SK-N-SH treated with all-trans-retinoic acid at 6 μM for 48 hours (cell line): ENCODE data around the gene SIGLEC10.
A peak's percentile ranks its signal among the peaks of the same experiment; 100 is the strongest.
"Not testable (repeated sequence)": the region's sequence is repeated elsewhere in the genome, so short reads cannot be mapped to it uniquely, and the experiment has no call there.

Source experiments
- ATAC-seq: fragments of 200-7000 bp; cut with Tn5 transposase; 3 replicates; pipeline ENCODE4 v1.9.1; 2020; ENCODE audit warnings: mild to moderate bottlenecking, moderate library complexity
- ARNTL ChIP-seq: fragments of 450-650 bp; formaldehyde crosslinking; IDR thresholded peaks from 2 replicates; pipeline ENCODE4 v1.5.0; 2020; ENCODE audit warnings: low read depth, mild to moderate bottlenecking, moderate library complexity, borderline replicate concordance
- BACH2 ChIP-seq: fragments of 250-450 bp; sonication (Bioruptor Pico); IDR thresholded peaks from 2 replicates; pipeline ENCODE4 v1.9.0; 2021; ENCODE audit warnings: mild to moderate bottlenecking, borderline replicate concordance
- CREB5 ChIP-seq: fragments of 250-450 bp; sonication (Bioruptor Pico); IDR thresholded peaks from 2 replicates; pipeline ENCODE4 v1.5.1; 2020; ENCODE audit warnings: low read depth, mild to moderate bottlenecking, moderate library complexity
- CSDC2 ChIP-seq: fragments of 250-450 bp; sonication (Bioruptor Pico); IDR thresholded peaks from 2 replicates; pipeline ENCODE4 v1.5.0; 2020; ENCODE audit warnings: mild to moderate bottlenecking, moderate library complexity
- CSRNP3 ChIP-seq: fragments of 250-450 bp; sonication (Bioruptor Pico); IDR thresholded peaks from 2 replicates; pipeline ENCODE4 v1.5.1; 2021; ENCODE audit warnings: mild to moderate bottlenecking, moderate library complexity
- ESRRG ChIP-seq: fragments of 250-450 bp; sonication (Bioruptor Pico); IDR thresholded peaks from 2 replicates; pipeline ENCODE4 v1.6.1; 2021; ENCODE audit warnings: mild to moderate bottlenecking
- GLIS3 ChIP-seq: fragments of 250-450 bp; sonication (Bioruptor Pico); IDR thresholded peaks from 2 replicates; pipeline ENCODE4 v1.5.0; 2020; ENCODE audit warnings: mild to moderate bottlenecking, moderate library complexity
- ISL1 ChIP-seq: fragments of 250-450 bp; sonication (Bioruptor Pico); IDR thresholded peaks from 2 replicates; pipeline ENCODE4 v2.1.2; 2022; ENCODE audit warnings: mild to moderate bottlenecking, moderate library complexity
- OSR1 ChIP-seq: fragments of 250-450 bp; sonication (Bioruptor Pico); IDR thresholded peaks from 2 replicates; pipeline ENCODE4 v1.8.0; 2022; ENCODE audit warnings: moderate library complexity, mild to moderate bottlenecking, inconsistent platforms
- PATZ1 ChIP-seq: fragments of 250-450 bp; sonication (Bioruptor Pico); IDR thresholded peaks from 2 replicates; pipeline ENCODE4 v1.8.0; 2020; ENCODE audit warnings: mild to moderate bottlenecking, moderate library complexity, borderline replicate concordance
- POU6F1 ChIP-seq: fragments of 250-450 bp; sonication (Bioruptor Pico); IDR thresholded peaks from 2 replicates; pipeline ENCODE4 v1.8.0; 2021; ENCODE audit warnings: low read depth, mild to moderate bottlenecking, moderate library complexity, borderline replicate concordance
- PPARA ChIP-seq: fragments of 250-450 bp; sonication (Bioruptor Pico); IDR thresholded peaks from 2 replicates; pipeline ENCODE4 v1.5.0; 2020; ENCODE audit warnings: mild to moderate bottlenecking, borderline replicate concordance
- SNAI2 ChIP-seq: fragments of 250-450 bp; sonication (Bioruptor Pico); IDR thresholded peaks from 2 replicates; pipeline ENCODE4 v1.5.0; 2020; ENCODE audit warnings: mild to moderate bottlenecking, moderate library complexity
- TCF4 ChIP-seq: fragments of 250-450 bp; sonication (Bioruptor Pico); IDR thresholded peaks from 2 replicates; pipeline ENCODE4 v1.8.0; 2021; ENCODE audit warnings: mild to moderate bottlenecking, moderate library complexity, borderline replicate concordance
- TOX ChIP-seq: fragments of 250-450 bp; sonication (Bioruptor Pico); IDR thresholded peaks from 2 replicates; pipeline ENCODE4 v1.8.0; 2021; ENCODE audit warnings: mild to moderate bottlenecking, moderate library complexity, borderline replicate concordance
- TSHZ2 ChIP-seq: fragments of 250-450 bp; sonication (Bioruptor Pico); IDR thresholded peaks from 2 replicates; pipeline ENCODE4 v1.5.0; 2020; ENCODE audit warnings: mild to moderate bottlenecking, moderate library complexity
- ZC3H10 ChIP-seq: fragments of 250-450 bp; sonication (Bioruptor Pico); IDR thresholded peaks from 2 replicates; pipeline ENCODE4 v1.5.1; 2021; ENCODE audit warnings: mild to moderate bottlenecking, moderate library complexity
- ZFP3 ChIP-seq: fragments of 250-450 bp; sonication (Bioruptor Pico); IDR thresholded peaks from 2 replicates; pipeline ENCODE4 v1.5.0; 2020; ENCODE audit warnings: mild to moderate bottlenecking, moderate library complexity
- ZFP30 ChIP-seq: fragments of 450-650 bp; formaldehyde crosslinking; IDR thresholded peaks from 2 replicates; pipeline ENCODE4 v1.5.0; 2022; ENCODE audit warnings: mild to moderate bottlenecking, moderate library complexity
- ZNF565 ChIP-seq: fragments of 450-650 bp; formaldehyde crosslinking; conservative IDR thresholded peaks from 2 replicates; pipeline ENCODE4 v1.5.0; 2020; ENCODE audit warnings: low read depth, mild to moderate bottlenecking, moderate library complexity
- ZNF70 ChIP-seq: fragments of 450-650 bp; formaldehyde crosslinking; IDR thresholded peaks from 2 replicates; pipeline ENCODE4 v1.5.0; 2020; ENCODE audit warnings: mild to moderate bottlenecking, moderate library complexity
- ZNF8 ChIP-seq: fragments of 450-650 bp; formaldehyde crosslinking; IDR thresholded peaks from 2 replicates; pipeline ENCODE4 v1.5.0; 2020; ENCODE audit warnings: mild to moderate bottlenecking, moderate library complexity

SIGLEC10 gene

GRCh38 chr19:51448011-51448410 is 30.6 kb upstream of the SIGLEC10 start:
- no peak for ATAC-seq
- TF ChIP-seq PPARA (CRISPR knock-in tag) (no peak), SNAI2 (CRISPR knock-in tag) (no peak), TOX (CRISPR knock-in tag) (no peak), ZFP30 (CRISPR knock-in tag) (no peak), ZFP3 (CRISPR knock-in tag) (no peak)

GRCh38 chr19:51447510-51447909 is 30.1 kb upstream of the SIGLEC10 start:
- not testable (repeated sequence) for ATAC-seq

- ATAC-seq: peak; percentile 19; the same call in 2 of the 3 replicates
- TF ChIP-seq ISL1: no peak
- no peak for TF ChIP-seq ZNF70
- no peak for TF ChIP-seq ARNTL (CRISPR knock-in tag)
- no peak for TF ChIP-seq ESRRG (CRISPR knock-in tag)
- no peak for TF ChIP-seq ZNF565 (CRISPR knock-in tag)
- no peak for TF ChIP-seq TSHZ2
- no peak for TF ChIP-seq ZFP3 (CRISPR knock-in tag)
- no peak for TF ChIP-seq BACH2 (CRISPR knock-in tag)
- no peak for TF ChIP-seq ZNF8 (CRISPR knock-in tag)
These were observed 24.3 kb upstream of the SIGLEC10 start for GRCh38 chr19:51441410-51442390.

GRCh38 chr19:51440846-51441409 is 23.5 kb upstream of the SIGLEC10 start:
- no peak for ATAC-seq
- TF ChIP-seq ESRRG (CRISPR knock-in tag) (no peak), TCF4 (CRISPR knock-in tag) (no peak), OSR1 (CRISPR knock-in tag) (no peak), CSRNP3 (no peak), ZC3H10 (no peak), CSDC2 (CRISPR knock-in tag) (no peak)

GRCh38 chr19:51440052-51440451 is 22.6 kb upstream of the SIGLEC10 start:
- no peak for ATAC-seq
- no peak for TF ChIP-seq POU6F1
- no peak for TF ChIP-seq PATZ1
- no peak for TF ChIP-seq PPARA (CRISPR knock-in tag)
- no peak for TF ChIP-seq SNAI2 (CRISPR knock-in tag)
- no peak for TF ChIP-seq ZFP3 (CRISPR knock-in tag)
- no peak for TF ChIP-seq ISL1
- TF ChIP-seq ZNF70: no peak
- no peak for TF ChIP-seq ZFP30 (CRISPR knock-in tag)
- TF ChIP-seq GLIS3 (CRISPR knock-in tag): no peak
- TF ChIP-seq CSDC2 (CRISPR knock-in tag): no peak
- no peak for TF ChIP-seq BACH2 (CRISPR knock-in tag)
- TF ChIP-seq CREB5: no peak
- TF ChIP-seq ZC3H10: no peak
- TF ChIP-seq ARNTL (CRISPR knock-in tag): no peak
- TF ChIP-seq CSRNP3: no peak
- no peak for TF ChIP-seq ESRRG (CRISPR knock-in tag)
- no peak for TF ChIP-seq TOX (CRISPR knock-in tag)
